GM18867 (cell line): Measurements from ENCODE around the gene WIPF3.

Experiments used
- ATAC-seq: cut with Tn5 transposase; IDR thresholded peaks from one replicate; pipeline ENCODE4 v1.9.1; 2021; ENCODE audit warnings: mild to moderate bottlenecking, moderate library complexity; ENCODE audit not compliant: unreplicated experiment

Gene WIPF3

DNA sequence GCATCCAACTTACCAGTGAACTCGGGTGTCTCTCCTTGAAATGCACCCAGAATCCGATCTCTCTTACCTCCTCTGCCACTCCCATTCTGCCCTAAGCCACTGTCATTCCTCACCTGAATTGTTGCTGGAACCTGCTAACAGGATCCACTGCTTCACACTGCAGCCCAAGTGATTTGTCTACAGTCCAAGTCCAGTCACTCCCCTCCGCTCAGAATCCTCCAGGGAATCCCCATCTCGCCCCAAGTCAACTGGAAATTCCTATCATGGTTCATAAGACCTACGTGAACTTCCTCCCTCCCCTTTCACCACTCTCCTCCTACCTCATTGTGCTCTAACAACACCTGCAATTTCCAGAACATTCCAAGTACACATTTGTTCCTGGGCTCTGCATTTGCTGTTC is 92.0 kb downstream of the WIPF3 start:
- ATAC-seq: no peak

DNA sequence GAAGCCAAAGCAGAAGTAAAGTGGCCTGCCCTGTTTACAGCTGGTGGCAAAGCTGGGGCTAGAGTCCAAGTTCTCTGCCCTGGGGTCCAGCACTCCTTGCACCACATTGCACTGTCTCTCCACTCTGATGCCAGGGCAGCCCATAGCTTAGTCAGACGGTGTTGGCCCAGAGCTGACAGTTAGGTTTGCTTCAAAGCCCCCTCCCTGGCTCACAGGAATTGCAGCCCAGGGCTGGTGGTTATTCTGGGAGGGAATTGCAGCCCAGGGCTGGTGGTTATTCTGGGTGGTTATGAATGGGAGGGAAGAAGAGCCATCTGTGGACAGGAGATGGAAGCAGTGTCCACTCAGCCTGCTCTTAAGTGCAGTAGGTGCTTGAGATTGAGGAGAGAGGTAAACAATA is 94.4 kb downstream of the WIPF3 start:
- ATAC-seq: no peak

DNA sequence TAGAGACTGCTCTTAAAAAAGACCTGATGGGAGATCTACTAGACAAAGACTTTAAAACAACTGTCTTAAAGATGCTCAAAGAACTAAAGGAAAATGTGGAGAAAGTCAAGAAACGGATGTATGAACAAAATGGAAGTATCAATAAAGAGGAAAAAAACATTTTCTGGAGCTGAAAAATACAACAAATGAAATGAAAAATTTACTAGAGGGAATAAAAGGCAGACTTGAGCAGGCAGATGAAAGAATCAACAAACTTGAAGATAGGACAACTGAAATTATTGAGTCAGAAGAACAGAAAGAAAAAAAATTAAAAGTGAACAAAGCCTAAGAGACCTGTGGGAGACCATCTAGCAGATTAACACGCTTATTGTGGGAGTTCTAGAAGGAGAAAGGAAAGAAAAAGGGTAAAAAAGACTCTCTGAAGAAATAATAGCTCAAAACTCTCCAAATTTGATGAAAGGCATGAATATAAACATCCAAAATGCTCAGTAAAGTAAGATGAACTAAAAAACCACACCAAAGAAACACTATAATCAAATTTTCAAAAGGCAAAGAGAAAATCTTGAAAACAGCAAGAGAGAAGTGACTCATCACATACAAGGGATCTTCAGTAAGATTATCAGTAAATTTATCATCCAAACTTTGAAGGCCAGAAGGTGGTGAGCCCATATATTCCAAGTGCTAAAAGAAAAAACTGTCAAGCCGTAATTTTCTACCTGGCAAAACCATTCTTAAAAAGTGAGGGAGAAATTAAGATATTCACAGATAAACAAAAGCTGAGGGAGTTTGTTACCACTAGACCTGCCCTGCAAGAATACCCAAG is 100.1 kb downstream of the WIPF3 start:
- no peak for ATAC-seq

DNA sequence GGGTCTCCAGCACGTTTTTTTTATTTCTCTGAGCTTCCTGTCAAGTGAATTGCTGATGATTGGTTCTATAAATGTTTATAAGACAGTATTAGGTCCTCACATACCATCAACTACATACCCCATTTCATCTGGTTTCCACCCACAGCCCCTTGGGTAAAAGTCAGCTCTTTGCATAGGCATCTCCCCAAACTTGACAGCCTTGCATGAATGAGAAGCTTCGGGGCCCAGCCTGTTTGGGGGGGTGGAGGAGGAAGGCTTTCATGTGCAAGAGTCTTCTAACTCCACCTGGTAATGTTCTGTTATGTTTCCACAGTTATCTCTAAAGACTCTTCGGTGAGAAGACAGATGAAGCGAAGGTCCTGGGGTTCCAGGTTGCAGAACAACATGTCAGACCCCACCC is 107.9 kb downstream of the WIPF3 start:
- ATAC-seq: no peak

DNA sequence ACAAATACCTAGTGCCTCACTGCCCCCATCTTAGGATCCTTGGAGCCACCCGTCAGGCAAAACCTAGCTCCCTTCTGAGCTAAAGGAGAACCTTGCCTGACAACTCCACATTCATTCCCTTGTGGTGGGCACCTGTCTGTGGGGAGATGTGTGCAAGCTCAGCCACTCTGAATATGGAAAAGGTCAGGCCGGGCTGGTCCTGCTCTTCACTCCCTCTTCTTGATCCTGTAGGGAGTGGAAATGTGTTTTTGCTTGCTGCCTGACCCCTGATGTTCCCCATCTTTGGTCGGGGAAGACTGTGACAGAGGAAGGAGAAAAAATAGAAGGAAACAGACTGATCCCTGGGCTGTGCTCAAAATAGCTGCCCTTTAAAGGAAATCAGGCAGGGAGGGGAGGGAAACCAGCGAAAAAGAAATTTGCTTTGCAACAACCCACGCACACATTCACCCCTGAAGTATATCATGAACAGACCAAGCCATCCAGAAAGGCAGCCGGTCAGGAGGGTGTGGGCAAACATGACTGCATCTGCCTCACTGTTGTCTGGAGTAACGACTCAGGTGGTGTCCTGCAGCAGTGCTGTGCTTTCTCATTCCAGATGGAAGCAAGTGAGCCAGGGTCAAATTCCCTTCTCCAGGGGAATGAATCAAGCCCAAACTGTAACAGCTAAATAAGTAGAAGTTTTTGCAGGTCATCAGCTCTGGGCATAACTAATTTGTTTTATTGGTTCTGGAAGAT is 109.3 kb downstream of the WIPF3 start:
- no peak for ATAC-seq

DNA sequence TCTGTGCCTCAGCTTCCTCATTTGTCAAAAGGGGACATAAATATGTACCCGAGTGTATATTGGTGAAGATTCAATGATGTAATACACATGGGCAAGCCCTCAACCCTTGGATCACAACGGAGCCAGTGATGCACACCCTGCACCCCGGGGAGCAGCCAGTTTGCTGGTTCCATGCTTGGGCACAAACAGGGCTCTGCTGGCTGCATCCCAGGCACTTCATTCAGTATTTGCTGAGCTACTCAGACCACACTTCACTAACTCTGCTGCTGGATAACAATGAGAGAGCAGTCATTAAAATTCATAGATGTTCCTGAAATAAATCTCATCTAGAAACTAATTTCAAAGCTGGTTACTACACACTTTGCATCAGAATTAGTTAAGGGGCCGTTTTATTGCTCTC is 111.3 kb downstream of the WIPF3 start:
- no peak for ATAC-seq

DNA sequence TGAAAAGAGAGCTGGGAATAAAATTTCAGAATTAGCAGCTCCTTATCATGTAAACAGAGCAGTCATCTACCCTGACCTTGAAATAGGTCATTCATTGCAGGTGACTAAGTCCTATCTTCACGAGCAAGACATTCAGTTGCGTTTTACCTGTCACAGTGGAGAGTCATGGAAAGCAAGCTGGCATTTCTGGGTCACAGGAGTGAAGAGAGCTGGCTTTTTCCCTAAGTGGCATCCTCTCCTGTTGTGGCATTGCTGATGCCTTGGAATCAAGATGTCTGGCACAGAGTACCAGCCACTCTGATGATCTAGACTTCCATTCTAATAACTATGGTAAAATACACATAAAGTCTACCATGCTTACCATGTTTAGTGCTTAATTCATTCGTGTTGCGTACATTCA is 112.5 kb downstream of the WIPF3 start:
- ATAC-seq: no peak

DNA sequence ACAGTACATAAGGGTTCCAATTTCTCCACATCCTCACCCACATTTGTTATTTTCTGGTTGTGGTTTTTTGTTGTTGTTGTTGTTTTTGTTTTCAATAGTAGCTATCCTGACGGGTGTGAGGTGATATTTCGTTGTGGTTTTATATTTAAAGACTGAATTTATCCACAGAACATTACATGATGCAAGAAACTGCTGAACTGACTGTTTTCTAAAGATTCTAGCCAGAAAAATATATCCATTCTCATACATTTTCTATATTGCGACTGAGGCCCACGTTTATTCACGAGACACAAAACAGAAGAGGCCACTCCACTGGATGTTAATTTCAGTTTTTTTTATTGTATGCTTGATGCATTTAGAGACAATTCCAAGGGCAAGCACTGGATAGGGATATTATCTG is 113.5 kb downstream of the WIPF3 start:
- ATAC-seq: no peak

DNA sequence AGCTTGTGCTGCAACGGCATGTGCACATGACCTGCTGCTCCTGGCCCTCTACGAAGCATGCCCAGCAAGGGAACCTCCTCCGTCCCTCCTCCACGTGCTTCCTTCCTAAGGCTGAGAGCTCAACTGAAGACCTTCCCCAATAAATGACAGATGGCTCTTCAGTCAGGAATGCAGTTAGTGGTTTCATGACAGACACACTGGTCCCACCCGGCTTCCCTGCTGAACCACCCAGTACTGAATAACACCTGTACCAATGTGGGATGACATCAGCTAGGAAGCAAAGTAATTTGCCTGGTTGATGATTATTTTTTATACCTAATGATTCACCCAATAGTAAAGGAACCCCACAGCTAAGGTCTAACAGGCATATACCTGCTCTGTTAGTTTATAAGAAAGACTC is 114.2 kb downstream of the WIPF3 start:
- ATAC-seq: no peak

DNA sequence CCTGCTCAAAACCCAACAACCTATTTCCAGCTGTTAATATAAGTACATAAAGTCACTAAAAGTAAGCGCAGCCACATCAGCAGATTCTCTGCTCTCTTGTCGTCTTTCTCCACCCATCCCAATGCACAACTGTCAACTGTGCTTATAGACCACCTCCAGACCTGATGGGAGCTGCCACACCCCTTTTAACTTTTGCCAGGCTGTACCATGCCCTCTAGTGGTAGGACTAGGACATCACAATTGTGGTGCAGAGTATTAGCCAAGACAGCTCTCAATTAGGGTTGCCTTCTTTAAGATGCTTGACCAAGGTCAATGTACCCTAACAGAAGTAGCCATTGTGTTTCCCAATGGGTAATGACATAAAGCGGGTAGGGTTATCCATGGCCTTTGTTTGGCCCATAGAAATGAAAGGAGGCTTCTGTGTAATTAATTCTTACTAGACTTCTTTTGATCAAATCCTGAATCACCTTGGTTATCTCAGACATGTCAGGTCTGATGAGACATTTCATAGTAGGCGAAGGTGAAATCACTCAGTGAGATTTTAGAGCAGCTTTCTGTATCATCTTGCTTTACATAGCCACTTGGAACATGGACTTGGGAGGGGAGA is 115.2 kb downstream of the WIPF3 start:
- ATAC-seq: peak; percentile 85

DNA sequence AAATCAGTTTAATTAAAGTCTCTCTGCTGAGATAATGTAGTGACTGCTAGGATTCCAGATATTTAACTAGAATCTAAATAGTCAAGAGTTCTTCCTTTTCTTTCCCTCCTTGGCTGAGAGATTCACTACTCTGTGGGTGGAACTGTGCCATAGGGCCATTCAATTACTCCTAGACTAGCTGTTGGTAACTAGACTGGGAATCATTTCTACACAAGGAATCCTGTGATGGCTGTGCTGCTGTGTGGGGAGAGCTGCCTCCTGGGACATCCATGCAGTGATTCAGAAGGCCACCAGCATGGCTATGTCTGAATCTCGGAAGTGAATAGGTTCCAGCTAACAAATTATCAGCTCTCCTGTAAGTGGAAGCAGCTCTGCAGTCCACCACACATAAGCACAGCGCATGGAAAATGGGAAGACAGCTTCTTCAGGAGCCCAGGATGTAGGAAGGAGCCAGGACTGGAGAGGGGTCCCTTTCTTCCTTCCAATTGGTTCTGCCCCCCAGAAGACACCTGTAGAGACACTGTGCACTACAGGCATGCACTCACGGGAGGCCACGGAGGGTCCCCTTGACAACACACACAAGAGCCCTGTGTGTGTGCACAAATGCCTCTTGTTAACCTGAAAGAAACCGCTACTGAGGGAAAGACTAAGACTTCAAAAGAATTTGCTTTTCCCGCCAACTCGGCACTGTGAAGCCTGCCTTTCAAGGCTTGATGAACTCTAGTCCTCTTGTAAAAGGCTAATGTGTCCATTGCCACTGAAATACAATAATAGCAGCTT is 116.8 kb downstream of the WIPF3 start:
- ATAC-seq: no peak

DNA sequence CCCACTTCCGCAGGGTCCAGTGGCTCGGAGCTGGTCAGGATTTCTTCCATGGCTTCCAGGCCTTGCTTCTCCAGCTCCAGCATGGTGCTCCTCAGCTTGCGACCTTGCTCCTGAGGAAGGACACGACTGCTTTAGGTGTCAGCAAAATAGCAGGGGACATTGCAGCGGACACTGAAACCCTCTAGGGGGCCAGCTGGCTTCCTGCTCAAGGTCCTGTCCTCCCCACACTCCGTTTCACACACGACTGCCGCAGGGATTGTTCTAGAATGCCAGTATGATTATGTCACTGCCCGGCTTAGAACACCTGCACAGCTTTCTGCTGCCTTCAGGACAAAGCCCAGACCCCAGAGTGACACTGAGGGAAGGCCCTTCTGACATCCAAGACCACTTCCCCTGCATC is 117.7 kb downstream of the WIPF3 start:
- no peak for ATAC-seq

DNA sequence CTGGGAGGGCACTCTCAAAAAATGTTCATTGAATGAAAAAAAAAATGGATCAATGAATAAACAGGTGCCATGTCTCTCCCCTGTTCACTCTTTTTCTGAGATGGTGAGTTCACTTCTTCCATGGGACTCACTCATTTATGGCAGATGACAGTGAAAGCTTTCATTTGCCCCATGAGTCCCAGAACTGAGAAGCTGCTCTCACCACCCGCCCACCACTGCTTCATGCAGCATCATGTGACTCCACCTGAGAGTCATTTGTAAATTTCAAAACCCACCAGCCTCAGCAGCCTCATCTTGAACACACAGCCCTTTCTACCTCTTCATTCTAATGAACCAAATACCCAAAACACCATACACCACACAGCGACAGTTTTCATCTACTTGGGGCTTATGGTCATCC is 118.4 kb downstream of the WIPF3 start:
- no peak for ATAC-seq

DNA sequence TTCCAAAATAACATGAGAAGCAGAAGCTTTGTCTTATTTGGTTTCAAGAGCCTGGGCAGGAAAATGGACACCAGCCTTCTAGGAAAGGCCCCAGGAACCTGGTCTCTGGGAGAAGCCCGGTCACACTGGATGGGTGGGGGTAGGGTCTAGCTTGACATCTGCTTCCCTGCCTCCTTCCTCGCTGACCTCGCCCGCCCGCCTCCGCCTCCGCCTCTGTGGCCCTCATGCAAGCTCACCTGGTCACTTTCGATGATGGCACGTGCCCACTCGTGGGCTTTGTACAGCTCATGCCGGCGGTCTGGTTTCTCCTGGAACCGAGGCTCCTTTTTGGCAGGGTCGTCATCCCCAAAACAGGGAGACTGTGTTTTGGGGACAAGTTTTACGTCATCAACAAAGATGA is 119.9 kb downstream of the WIPF3 start:
- no peak for ATAC-seq

DNA sequence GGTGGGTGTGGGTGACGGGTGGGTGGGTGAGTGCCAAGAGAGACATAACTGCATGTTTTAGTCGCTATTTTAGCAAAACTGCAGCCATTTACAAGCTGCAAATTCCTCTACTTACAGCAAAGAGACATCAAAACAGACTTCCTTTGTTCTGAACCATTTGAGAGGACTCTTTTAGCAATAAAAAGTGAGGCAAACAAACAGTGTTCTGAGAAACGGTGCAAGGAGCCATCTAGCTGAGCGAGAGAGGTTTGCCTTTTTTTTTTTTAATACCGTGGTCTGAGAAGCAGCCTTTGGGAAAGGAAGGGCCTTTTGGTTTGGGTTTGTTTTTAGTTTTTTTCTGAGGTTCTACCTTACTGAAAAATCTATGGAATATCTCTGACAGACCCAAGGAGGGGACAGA is 120.4 kb downstream of the WIPF3 start:
- ATAC-seq: no peak

DNA sequence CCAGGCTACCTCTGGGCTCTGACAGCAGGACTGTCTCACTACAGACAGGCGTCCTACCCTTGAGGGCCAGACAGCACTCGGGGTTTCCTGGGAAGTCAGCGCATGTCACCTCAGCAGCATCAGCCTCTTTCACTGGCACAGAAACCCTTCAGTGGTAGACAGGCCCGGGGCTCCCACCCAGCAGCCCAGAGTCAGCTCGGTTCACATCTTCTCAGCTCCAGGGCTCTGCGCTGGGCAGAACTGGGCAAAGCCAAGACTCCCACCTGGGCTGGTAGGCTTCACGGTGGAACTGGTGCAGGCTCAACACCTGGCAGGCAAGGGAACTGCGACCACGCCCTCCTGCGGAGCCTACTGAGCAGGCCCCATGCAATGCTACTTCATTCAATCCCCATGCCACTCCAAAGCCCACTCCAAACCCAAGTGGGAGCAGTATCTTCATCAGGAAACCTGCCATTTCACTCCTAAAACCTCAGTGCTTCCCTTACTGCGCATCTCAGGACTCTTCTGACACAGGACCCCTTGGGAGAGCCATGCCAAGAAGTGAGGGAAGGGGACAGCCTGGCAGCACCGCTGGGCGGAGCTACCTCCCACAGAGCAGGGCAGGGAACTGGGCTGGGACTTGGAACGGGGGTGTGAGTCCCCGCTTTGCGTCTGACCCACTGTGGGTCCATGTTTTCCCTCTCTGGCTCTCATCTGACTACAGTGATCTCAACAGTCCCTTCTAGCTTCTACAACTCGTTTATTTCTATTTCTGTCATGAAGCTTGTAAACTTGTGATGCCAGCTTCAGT is 122.9 kb downstream of the WIPF3 start:
- no peak for ATAC-seq

DNA sequence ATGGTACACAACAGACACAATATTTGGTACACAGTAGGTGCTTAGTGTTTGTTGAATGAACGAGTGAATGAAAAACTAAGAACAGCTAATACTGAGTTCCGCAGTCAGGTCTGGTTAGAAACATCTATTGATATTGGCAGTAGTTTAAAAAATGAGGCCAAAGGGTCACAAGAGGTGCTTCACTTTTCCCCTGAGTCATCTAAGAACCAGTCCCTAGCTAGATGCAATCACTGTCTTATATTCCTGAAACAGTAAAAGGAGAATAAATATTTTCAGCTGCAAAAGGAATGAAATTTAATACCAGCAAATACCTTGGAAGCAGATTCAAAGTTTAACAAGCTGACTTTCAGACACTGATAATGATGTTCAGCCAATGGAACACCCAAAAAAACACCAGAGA is 128.8 kb downstream of the WIPF3 start:
- no peak for ATAC-seq

DNA sequence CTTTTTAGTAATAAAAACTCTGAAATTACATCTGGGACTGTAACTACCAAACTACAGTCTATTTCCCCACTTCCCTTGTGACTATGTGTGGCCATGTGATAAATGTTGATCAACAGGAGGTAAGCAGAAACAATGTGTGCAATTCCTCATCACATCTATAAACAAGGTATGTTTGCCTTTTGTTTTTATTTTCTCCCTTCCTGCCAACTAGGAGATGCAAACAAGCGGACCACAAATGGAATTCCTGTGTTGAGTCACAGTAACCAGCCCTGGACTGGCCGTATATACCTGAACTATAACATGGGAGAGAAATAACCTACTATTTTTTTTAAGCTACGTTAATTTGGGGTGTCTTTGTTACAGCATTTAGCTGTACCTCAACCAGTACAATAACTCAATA is 130.8 kb downstream of the WIPF3 start:
- ATAC-seq: no peak

DNA sequence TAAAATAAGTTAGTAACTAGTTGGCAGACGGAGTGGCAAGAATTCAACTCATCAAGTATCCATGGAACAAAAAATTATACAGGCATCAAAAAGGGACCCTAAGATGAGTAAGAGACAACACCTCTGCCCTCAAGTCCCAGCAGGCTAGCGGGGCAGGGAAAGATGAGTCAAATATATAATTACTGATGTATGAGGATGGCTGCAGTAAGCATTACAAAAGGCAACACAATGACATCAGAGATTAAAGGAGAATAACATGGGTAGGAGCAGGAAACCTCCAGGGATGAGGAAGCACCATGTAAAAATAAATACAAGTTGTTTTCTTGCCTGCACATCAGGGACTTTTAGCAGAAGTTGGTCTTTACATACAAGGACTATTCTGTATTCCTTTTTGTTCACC is 133.9 kb downstream of the WIPF3 start:
- no peak for ATAC-seq

DNA sequence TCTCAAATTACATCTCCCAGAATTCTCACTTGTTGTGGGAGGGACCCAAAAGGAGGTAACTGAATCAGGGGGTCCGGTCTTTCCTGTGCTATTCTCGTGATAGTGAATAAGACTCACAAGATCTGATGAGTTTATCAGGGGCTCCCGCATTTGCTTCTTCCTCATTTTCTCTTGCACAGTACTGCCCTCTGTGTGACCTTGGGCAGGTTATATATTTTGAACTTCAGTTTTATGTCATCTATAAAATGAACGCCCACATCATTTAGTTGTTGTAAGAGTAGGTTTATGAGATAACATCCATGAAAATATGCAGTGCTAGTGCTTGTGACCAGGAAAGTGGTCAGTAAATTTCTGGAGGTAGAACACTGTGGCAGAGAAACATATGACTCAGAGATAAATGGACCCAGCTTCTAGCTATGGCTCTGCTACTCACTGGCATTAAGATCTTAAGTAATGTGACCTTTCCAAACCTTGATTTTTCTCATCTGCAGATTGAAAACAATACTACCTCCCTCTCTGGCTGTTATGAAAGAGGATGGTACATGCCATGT is 139.0 kb downstream of the WIPF3 start:
- no peak for ATAC-seq
